Measurements from ENCODE around the gene CYTH4.
A peak's percentile ranks its signal among the peaks of the same experiment; 100 is the strongest.
"Not testable (repeated sequence)": the region's sequence is repeated elsewhere in the genome, so short reads cannot be mapped to it uniquely, and the experiment has no call there.

The CYTH4 gene

DNA sequence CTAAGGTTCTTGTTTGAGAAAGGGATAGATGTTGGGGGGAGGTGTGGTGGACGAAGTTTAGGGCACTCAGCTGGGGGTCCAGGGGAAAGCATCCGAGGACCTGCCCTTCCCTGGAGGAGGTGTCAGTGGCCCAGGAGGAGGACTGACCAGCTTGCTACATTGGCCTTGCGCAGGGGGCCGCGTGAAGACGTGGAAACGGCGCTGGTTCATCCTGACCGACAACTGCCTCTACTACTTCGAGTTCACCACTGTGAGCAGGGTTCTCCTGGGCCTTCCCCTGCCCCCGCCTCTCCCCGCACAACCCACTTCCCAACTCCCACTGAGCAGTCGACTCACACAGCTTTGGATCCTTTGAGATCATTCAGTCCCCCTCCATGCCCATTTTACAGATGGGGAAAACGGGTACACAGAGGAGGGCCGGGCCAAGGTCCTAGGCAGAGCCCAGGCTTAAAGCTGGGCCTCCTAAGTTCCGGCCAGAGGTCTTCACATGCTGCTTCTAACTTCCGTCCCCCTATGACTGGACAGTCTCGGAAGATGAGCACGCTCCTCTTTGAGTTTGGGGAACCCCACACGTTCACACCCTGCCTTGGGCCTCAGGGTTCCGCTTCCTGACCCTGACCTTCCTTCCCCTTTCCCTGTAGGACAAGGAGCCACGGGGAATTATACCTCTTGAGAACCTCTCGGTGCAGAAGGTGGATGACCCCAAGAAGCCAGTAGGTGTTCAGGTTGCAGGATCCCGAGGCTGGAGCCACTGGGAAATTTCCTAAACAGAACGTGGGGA lies 28.7 kb downstream of the CYTH4 start:
- DNase-seq (ENCODE audit: low read depth), result no peak

DNA sequence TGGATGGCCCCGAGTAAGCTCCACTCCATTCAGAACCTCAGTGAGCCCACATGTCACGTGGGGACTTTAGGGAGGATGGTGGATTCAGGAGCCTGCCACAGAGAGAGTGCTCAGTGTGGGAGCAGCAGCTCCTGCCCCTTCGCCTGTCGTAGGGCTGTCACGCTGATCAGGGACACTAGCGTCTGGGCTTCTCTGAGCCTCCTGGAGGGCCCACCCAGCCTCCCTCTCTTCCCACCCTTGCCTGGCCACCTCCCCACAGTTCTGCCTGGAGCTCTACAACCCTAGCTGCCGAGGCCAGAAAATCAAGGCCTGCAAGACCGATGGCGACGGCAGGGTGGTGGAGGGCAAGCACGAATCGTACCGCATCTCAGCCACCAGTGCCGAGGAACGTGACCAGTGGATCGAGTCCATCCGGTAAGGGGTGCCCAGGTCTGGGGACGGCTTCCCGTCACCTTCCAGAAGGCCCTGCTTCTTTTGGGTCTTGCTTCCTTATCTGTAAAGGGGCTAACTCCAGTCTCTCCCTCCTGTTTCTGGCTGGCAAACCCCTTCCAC lies 29.5 kb downstream of the CYTH4 start:
- no peak for DNase-seq (ENCODE audit: low read depth)

DNA sequence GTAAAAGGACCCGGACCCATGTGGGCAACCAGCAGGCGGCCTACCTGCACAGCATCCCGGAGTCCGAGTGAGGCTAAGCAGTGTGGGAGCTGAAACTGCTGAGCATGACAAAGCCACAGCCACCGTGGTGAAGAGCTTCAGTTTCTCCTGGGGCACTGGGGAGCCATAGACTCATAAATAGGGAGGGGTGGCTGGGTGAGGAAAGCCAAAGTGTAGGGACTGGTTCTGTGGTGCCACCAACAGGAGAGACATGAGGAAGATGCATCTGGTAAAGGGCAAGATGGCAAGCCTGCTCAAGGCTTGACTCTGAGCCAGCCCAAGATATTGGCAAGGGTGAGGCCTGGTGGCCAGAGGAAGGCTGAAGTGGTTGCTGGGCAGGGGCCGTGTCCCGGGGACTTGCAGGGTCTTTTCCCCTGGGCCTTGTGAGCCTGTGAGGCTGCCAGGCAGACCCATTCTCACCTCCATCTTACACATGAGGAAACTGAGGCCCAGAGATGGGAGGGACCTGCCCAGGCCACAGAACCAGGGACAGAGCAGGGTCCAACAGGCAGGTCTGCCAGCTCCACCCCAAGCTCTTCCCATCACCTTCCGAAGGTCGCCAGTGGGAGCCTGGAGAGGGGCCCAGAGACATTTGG lies 30.4 kb downstream of the CYTH4 start:
- DNase-seq (ENCODE audit: low read depth), result no peak

DNA sequence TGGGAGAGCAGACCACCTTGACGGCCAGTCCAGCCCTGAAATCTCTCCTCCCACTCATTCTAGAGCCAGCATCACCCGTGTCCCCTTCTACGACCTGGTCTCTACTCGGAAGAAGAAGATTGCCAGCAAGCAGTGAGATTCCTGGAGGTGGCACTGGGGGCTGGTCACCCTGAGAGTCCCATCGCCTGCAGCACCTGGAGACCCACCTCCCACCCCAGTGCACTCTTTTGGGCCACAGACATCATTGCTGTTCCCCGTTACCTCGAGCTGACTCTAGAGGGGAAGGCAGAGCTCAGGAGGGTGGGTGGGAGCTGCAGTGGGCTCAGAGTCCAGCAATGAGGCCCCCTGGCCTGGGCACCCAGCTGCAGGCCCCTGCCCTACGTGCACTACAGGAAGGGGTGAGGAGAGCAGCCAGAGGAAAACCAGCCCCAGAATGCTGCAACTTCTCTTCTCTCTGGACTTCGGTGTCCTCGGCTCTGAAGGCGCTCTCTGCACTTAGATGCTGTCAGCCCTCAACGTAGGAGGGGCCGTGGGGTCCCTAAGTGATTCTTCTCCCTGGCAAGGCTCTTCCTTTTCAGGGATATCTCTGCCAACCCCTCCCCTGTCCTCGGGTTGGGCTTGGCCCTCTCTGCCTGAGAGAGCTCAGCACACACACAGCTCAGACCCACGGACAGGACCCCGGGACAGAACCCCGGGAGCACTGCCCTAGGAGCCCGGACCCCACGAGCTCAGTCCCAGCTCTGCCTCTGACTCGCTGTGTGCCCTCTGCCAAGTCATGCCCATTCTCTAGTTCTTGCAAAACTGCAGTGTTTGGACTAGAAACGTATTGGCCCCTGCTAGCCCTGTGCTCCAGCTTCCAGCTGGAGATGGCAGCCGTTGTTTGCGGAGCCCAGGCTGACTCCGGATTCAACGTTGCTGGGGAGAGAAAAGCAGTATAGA lies 31.3 kb downstream of the CYTH4 start:
- DNase-seq (ENCODE audit: low read depth), result no peak

DNA sequence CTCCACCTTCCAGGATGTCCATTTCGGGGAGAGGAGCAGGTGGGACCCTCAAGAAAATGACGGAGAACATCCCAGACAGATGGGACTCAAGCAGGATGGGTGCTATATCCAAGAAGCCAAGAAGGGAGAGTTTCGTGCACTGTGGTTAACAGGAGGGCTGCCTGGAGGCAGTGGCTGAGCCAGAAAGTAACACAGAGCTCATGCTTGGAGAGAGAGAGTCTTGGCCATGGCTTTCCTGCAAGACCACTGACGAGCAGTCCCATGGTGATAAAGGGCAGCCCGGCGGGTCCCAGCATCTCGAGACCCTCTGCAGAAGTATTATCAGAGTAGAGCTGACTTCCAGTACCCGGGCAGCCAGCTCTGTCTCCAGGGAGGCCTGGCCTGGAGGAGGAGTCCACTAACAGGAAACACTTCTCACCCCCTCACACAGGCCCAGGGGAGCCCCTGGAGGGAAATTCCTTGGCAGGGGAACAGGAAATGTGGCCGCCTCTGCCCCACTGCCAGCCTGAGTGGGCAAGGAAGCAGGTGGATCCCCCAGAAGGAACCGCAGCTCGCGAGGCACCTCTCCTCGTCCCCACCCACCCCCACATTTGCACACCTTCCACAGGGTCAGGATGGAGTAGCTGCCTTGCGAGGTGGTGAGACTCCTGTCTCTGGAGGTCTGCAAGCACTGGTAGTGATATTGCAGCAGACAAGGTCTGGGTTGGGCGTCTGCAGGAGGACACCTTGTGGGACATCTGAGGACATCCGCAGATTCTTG lies 32.2 kb downstream of the CYTH4 start:
- DNase-seq (ENCODE audit: low read depth), result peak; percentile 32

DNA sequence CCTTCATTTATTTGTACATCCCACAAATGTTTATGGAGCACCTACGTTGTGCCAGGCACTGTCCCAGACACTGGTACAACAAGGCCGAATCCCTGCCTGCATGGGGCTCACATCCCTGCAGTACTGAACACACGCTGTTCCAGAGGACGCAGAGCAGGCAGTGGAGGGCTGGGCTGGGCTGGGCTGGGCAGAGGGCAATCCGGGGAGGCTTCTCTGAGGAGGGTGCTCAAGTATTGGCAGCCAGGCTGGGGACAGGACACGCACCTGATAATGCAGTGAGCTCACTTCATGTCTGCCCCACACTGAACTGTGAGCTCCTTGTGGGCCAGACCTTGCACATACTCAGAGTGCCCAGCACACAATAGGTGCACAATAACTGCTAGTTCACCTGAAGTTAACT lies 34.1 kb downstream of the CYTH4 start:
- DNase-seq (ENCODE audit: low read depth), result no peak

DNA sequence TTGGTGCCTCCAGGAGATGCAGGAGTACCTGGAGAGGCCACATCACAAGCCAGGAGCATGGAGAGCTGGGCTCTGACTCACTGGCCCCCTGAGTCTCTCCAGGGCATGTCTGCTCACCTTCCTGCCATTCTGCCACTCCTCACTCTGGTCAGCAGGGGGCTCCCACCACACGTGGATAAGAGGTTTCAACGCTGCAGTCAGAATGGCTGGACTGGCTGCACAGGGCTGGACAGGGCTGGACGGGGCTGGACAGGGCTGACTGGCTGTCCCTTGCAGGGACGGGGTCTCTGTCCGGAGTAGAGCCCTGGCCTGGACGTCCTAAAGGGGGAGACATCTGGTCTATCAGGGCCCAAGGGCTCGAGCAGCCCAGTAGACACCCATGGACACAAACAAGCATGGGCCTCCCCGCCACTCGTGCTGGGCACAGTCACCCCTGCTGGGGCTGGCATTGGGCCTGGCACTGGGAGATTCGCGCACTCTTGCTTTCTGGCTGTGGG lies 34.6 kb downstream of the CYTH4 start:
- peak; percentile 47 for DNase-seq (ENCODE audit: low read depth)

DNA sequence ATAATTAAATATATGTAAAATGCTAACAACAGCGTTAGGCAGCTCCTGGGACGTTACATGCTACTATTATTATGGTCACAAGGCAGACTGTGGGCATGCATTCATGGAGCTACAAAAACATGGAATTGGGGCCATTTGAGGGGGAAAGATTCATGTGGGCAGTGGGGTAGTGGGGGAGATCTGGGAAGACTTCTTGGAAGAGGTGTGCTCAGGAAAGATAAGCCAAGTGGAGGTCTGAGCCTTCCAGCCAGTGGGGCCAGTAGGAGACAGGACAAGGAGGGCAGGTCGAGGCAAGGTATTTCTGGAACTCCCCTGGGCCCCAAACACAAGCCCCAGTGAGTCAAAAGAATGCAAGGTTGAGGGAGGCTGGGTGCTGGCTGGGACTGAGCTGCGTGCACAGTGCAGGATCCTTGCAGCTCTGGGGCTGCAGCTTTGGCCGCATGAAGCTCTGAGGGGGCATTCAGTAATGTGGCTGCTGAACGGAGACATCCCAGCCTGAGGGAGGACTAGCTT lies 35.4 kb downstream of the CYTH4 start:
- no peak for DNase-seq (ENCODE audit: low read depth)

DNA sequence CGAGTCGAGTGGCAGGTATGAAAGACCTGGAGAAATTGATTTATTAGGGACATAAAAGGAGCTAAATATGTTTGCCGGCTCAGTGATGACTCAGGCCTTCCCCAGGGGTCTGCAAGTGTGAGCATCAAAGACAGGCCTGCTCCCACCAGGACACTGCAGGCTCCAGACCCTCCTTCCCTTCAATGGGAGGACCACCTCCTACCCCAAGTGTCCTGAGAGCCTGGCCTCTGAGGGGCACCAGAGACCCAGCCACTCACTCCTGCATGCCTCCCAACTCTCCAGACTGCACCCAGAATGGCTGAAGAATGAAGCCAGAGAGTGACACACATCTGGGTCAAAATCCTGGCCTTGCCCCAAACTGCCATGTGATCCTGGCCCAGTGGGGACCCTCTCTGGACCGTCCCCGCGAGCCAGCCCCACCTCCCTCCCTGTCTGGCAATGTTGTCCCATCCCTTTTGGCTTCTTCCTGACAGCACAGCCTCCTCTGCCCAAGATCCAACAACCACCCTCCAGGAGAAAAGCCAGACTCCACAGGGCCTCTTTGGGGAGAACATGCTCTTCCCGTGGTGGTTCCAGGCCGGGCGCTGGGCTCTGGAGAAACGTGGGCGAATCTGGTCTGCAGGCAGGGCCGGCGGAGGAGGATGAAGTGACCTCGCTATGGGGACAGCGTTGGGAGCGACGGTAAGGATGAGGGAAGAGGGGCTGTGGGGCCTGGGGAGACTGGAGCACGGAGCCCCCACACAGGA lies 36.2 kb downstream of the CYTH4 start:
- no peak for DNase-seq (ENCODE audit: low read depth)

DNA sequence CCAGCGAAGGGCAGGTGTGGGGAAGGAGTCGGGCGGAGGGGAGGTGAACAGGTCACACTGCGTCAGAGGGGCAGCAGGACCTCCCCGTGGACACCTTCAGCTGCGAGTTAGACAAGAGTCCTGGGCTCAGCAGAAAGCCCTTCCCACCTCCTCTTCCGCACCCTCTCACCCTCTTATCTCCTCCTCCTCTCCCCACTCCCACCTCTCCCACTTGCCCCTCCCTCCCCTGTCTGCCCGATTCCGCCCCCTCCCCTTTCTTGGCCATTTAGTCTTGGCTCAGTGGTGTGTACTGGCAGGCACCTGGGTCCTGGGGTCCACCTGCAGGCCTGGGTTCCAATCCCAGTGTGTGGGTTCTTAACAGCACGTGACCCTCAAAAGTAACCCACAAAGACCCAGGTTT lies 37.2 kb downstream of the CYTH4 start:
- no peak for DNase-seq (ENCODE audit: low read depth)

DNA sequence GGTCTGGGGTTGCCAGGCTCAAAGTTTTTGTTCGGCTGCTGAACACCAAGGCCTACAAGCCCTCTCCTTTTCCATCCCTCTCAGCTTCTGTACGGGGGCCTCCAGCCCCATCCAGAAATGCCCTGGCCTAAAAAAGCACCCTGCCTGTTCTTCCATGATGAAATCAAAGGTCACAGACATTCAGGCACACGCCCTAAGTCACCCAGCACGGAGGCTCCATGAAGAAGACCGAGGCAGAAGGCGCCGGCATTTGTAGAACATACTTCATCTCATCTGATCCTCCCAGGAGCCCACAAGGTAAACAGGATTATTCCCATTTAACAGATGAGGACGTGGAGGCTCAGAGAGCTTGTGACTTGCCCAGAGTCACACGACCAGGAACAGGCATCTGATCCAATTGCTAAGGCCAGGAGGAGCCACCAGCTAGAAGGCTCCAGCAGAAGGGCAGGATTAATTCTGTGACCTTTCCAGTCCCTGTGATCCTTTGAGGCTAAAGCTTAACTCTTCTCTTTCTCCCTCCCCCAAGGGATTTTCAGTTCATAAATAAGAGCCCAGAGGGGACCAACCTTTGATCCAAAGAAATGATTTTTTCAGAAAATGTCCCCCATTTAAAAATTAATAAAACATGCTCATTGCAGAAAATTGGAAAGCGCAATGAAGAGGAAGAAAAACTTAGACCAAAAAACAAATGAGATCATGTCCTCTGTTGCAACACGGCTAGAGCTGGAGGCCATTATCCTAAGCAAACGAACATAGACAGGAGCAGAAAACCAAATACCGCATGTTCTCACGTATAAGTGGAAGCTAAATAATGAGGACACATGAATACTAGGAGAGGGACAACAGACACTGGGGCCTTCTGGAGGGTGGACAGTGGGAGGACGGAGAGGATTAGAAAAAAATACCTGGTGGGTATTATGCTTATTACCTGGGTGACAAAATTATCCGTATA lies 38.7 kb downstream of the CYTH4 start:
- no peak for DNase-seq (ENCODE audit: low read depth)

DNA sequence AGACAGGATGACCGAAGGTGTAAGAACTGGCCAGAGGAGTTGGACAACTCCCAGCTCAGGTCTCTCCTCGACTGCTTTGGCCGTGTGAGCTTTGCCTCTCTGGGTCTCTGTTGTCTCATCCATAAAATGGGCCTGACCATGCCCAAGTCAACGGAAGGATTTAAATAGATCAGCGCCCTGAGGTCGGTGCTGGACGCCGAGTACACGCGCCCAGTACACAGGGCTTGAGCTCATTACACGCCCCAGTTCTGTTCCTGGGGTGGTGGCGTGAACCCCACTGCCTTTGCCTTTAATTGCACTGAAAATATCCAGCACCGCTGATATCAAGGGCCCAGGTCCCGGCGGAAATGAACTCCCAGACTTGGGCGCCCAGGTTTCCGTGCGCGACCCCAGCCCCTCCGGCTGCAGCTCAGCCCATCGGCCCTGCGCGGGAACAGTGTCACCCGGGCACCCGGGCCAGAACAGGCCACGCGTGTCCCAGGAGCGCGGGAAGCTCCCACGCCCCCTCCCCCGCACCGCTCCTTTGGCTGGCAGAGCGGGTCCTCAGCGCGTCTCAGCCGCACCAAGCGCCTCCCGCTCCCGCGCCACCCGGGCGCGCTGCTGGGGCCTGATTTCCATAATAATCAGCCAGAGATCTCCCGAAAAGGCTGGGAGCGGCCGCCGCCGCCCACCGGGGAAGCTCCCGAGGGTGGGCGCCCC lies 42.2 kb downstream of the CYTH4 start:
- DNase-seq (ENCODE audit: low read depth), result no peak

DNA sequence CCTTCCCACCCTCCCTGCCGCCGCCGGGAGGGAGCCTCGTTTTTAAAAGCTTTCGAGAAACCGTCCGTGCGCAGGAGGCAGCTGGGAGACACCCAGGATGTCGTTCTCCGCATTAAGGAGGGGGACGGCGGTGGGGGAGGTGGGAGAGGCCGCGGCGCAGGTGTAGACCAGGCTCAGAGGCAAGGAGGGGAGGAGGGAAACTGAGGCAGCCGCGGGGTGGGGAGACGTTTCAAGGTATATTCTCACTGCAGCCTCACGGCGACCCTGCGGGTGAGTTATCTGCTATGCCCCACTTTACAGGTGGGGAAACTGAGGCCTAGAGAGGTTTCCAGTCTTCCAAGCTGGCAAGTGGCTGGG lies 42.7 kb downstream of the CYTH4 start:
- no peak for DNase-seq (ENCODE audit: low read depth)

DNA sequence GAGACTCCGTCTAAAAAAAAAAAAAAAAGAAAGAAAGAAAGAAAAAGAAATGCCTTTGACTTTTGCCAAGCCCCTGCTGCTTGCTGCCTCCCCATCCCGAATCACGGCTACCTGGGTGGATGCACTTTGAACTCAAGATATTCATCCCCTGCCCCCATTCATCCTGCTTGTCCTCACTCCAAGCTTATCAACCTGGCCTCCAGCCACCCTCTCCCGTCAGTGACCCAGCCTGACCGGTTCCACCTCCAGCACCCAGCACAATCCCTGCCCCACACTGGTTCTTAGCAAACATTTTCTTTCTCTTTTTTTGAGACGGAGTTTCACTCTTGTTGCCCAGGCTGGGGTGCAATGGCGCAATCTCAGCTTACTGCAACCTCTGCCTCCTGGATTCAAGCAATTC lies 44.4 kb downstream of the CYTH4 start:
- no peak for DNase-seq (ENCODE audit: low read depth)

DNA sequence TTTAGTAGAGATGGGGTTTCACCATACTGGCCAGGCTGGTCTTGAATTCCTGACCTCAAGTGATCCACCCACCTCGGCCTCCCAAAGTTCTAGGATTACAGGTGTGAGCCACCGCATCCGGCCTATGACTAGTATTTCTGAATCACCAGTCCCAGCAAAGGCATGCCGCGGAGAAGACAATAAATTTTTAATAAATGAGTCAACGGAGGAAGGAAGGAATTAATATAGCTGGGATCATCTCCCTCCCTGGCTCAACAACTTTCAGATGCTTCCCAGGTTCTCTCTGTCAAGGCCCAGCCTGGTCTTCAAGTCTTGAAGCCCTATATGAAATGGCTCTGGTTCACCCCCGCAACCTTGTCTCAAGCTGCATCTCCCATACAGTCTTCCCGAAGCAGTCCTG lies 45.7 kb downstream of the CYTH4 start:
- DNase-seq (ENCODE audit: low read depth), result no peak

DNA sequence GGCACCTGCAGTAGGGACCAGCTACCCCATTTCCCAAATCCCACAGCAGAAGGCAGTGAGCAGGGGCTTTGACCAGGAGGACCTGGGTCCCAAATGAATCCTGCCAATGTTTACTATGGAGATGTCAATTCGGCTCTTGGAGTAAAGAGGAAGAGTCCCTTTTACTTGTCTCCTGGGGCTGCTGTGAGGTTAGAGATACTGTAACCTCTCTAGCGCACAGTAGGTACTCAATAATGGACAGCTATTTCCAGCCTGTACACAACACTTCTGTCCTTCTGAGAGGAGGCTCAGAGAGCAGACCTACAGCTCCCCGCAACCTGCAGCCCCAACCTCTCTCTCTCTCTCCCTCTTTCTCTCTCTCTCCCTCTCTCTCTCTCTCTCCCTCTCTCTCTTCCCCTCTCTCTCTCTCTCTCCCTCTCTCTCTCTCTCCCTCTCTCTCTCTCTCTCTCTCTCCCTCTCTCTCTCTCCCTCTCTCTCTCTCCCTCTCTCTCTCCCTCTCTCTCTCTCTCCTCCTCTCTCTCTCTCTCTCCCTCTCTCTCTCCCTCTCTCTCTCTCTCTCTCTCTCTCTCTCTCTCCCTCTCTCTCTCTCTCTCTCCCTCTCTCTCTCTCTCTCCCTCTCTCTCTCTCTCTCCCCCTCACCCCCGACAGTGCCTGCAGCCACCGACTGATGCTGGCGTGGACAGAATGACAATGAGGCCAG lies 46.4 kb downstream of the CYTH4 start:
- not testable (repeated sequence) for DNase-seq (ENCODE audit: low read depth)

DNA sequence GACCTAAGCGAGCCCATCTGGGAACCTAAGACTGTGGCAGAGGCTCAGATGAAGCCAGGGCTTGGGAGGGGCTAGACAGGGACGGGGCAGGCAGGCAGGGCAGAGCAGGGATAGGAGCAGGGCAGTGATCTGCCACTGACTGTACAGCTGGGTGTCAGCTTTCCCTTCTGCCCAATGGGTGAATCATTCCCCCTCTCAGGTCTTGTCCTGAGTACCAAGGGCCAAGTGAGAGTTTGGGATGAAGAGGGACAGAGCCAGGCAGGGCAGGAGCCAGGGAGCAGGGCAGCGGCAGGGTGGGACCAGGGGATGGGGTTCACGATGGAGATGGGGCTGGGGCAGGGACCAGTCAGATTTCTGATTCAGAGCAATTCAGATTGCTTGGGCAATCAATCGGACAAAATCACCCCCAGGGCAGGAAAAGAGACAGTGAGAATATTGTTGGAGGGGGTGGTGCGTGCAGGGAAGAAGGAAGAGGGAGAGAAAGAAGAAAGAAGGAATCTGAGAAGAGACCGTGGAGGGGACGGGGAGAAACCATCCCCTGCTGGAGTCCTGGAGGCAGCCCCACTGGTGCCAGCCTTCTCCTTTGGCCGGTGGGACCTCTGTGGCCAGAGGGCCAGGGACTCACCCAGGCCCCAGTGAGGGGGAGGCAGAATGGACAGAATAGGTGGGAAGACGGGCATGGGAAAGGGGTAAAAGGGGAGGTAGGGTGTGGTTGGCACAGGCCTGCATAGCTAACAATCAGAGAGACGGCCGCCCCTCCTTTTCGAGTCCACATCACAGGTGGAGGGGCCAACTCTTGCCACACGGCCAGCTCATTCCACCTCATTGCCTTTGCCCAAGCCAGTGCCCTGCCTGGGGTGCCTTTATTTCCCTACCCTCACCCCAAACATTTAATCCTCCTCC lies 47.2 kb downstream of the CYTH4 start:
- DNase-seq (ENCODE audit: low read depth), result no peak
